RPMI8226 (cell line): ENCODE results near the gene UBL4A.
"Not testable (repeated sequence)": the region's sequence is repeated elsewhere in the genome, so short reads cannot be mapped to it uniquely, and the experiment has no call there.

Experiments used
- DNase-seq: peaks from one replicate; pipeline ENCODE4 v3.0.0-alpha.2; 2015

UBL4A gene

DNA sequence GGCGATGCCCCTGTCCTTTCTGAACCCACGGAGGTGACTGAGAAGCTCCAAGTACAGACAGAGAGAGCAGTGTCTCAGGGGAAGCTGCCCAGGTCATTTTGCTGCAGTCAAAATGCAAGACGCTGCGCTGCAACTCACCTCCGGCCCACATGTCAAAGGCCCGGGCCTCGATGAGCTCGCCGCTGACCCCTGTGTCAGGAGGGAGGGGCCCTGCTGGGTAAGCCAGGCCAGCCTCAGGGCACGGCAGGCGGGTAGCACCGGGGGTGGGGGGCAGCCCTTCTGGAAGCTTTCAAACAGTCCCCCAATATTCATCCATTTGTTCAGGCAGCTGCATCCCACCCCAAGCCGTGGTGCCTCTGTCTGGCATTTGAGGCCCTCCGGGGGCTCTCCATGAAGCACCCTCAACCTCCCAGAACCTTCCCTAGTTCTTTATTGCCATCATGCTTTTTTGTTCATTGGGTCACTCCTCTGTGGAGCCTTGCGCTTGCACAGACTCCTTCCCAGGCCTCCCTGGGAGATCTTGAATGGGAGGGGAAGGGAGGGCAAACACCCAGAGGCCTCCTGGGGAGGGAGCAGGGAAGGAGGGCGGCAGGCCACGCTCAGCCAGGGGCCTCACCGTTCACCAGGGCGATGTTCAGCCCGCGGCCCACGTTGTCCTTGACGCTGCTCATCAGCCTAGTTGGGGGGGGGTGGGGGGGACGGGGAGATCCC, 21.4 kb upstream of the UBL4A start:
- DNase-seq: no peak

DNA sequence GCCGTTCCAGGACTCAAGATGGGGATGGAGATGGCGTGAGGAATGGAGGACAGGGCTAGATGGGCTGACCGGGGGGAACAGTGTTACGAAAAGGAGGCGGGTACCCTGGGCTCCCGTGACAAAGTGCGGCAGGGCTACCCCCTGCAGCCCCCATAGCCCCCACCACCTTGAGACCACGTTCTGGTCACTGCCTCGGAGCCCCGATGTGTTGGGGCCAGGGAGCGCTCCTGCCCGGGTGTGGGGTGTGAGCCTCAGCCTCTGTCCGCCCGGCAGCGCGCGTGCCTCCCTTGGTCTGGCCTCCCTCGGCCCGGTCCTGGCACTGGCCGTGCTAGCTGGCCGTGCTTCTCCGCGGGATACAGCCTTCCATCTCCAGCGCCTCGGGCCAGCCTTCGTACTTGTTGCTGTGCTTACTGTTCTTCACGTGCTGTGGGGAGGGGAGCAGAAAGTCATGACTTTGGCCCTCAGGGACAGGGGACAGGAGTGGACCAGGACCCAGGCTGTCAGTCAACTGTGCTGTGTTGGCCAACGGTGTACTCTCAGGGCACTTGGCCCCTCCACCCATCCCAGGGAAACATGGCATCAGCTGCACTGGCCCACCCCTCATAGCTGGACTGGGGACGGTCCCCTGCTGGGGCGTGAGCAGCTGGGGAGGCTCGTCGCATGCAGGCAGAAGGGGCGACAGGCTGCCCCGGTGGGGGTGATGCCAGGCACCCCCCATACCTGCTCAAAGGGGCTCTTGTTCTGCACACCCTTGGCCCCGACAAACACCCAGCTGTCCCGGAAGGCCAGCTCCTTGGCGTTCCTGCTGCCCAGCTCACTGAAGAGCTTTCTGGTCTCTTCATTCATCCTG, 20.3 kb upstream of the UBL4A start:
- no peak for DNase-seq

DNA sequence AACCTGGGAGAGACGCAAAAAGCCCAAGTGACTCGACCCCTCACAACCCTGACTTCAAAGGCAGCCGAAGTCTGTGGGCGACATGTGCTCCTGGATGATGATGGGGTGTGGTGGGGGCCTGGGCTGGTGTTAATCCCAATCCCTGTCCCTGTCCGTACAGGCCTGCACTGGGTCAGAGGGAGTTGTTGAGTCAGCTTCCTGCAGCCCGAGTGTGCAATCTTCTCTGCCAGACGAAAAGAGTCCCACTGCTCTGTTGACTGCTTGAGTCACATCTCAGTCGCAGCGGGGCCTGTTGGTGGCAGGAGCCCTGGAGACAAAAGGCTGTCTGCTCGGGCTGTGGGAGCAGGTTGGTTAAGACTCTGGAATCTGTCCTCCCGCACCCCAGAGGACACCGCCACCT, 19.3 kb upstream of the UBL4A start:
- DNase-seq: no peak

DNA sequence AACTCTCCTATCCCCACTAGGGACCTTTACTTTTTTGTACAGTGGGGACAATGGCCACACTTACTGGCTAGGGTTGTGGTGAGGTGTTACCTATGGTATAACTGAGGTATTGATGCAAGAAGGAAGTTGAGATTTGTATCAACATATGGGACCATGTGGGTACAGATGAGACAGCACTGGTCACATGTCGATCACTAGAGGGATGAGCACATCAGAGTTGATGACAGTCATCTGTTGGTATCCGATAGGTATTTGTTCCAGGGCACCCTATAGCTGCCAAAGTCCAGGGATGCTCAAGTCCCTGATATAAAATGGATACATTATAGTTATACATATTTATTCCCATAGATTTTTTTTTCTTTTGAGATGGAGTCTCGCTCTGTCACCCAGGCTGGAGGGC, 16.6 kb upstream of the UBL4A start:
- no peak for DNase-seq

DNA sequence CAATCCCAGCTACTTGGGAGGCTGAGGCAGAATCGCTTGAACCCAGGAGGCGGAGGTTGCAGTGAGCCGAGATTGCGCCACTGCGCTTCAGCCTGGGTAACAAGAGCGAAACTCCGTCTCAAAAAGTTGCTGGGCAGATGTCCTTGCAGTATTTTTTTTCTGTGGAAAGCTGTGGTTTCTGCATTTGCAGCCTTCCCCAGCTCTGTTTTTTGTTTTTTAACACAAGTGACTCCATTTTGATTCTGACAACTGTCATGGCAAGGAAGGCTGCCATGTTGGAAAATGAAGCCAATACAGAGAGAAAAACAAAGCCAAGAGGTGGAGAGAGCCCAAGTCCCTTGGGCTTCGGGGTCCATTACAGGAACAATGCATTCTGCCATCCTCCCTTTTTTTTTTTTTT, 15.7 kb upstream of the UBL4A start:
- no peak for DNase-seq

DNA sequence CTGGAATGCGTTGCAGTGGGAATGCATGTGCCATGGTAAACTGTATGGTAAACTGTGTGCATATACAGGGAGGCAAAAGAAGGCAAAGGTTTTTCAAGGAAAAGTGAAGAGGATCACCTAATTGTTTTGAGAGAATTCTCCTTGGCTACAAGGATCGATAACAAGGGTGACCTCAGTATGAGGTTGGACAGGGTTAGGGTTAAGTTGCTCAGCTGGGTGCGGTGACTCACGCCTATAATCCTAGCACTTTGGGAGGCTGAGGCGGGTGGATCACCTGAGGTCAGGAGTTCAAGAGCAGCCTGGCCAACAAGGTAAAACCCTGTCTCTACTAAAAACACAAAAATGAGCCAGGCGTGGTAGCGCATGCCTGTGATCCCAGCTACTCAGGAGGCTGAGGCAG, 15.0 kb upstream of the UBL4A start:
- DNase-seq: not testable (repeated sequence)

DNA sequence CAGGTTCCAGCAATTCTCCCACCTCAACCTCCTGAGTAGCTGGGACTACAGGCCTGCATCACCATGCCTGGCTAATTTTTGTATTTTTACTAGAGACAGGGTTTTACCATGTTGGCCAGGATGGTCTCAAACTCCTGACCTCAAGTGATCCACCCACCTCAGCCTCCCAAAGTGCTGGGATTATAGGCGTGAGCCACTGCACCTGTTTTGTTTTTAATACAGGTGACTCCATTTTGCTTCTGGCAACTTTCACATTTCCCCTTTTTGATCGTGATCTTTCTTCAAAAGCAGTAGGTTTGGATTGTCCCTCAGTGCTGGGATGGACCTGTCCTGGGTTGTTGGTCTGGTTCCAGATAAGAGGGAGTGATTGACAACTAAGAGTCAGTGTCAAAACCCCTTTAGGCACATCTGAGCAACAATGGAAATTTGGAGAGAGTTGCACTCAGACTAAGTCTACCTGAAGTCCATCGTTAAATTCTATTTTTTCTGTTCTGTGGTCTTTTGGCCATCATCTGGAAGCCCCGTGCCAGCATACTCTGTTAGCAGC, 10.2 kb upstream of the UBL4A start:
- peak; percentile 26 for DNase-seq

DNA sequence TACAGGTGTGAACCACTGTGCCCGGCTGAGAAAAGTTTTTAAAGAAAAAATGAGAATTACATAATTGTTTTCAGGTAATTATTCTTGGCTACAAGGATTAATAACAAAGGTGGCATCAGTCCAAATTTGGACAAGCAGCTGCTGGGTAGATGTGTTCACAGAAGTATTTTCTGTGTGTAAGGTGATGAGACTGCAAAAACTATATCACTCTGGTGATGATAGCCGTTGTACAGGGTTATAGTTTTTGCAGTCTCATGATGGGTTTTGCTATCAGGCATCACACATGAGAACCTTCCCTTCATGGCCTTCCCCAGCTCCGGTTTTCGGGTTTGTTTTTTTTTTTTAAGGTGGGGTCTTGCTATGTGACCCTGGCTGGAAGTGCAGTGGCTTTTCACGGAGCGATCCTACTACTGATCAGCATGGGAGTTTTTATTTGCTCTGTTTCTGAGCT, 9.1 kb upstream of the UBL4A start:
- peak; percentile 80 for DNase-seq

DNA sequence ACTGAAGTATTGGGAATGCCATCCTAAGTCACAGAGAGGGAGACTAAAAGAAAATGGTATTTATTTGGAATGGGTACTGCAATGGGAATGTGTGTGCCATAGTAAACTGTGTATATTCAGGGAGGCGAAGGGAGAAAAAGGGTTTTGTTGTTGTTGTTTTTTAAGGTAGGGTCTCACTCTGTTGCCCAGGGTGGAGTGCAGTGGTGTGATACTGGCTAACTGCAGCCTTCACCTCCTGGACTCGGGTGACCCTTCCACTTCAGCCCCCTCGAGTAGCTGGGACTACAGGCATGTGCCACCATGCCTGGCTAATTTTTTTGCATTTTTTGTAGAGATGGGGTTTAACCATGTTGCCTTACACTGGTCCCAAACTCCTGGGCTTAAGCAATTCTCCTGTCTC, 8.3 kb upstream of the UBL4A start:
- DNase-seq: no peak

DNA sequence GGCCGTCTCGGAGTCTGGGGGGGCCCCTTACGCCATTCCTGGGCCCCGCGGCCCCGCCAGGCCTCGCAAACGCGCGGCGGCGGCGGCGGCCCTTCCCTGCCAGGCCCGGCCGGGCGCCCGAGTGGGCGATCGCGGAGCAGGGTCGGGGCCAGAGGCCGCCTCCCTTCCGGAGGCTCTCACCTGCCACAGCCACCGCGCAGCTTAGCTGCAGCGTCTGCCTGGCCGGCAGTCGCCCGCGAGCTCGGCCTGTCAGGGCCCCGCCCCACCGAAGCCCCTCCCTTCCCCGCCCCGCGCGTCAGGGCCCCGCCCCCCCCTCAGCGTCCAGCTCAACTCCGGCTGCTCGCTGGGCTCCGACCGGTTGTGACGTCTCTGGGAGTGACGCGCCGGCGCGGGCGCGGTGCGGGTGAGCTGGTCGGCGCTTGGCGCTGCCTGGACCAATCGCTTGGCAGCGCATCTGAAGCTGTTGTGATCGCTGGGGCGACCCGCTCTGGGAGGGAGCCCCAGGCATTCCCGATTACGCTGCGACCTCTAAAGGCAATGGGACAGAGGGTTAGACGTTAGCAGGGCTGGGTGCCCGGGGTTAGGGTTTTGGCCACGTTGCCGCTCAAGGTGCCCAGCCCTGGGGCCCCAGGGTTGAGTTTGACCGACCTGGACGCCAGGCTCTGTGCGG, 4.1 kb upstream of the UBL4A start, which contains the start of gene SLC10A3:
TSS of gene SLC10A3 (minus strand) at position 216 of the 670 bp plus-strand sequence. CDS start 1,689 bp downstream, outside the sequence.
- peak; percentile 96 for DNase-seq

DNA sequence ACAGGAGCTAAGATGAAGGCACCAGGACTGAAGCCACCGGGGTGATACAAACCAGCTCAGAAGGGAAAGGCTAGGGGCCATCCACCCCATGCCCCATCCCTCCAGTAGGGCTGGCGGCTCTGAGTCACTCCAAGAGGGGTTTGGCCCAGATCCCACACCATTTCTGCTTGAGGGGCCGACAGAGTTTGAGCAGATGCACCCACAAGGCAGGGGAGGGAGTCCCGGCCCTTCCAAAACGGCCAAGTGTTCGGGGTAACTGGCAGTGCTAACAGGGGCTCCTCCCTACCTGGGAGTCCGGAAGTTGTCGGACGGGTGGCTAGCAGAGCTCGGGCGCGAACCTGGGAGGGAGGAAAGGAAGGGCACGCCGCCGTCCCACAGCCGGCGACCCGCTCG, 3.6 kb upstream of the UBL4A start:
- peak; percentile 54 for DNase-seq

DNA sequence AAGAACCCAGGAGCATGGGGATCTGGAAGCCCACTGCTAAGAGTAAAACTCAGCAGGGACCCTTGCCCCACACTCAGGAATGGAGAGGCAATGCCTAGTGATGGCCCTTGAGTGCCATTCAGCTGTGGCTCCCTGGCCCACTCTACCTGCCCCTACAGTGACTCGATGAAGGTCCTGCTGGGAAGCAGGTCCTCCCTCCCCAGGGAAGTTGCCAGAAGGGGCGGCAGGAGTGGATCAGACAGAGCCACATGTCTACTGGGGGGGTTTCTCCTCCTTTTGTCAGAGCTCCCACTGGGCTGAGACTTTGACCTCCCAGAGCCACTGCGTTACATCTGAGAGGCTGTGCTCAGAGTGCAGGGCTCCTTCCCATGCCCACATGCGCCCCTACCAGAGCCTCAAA, 2.8 kb upstream of the UBL4A start:
- no peak for DNase-seq

DNA sequence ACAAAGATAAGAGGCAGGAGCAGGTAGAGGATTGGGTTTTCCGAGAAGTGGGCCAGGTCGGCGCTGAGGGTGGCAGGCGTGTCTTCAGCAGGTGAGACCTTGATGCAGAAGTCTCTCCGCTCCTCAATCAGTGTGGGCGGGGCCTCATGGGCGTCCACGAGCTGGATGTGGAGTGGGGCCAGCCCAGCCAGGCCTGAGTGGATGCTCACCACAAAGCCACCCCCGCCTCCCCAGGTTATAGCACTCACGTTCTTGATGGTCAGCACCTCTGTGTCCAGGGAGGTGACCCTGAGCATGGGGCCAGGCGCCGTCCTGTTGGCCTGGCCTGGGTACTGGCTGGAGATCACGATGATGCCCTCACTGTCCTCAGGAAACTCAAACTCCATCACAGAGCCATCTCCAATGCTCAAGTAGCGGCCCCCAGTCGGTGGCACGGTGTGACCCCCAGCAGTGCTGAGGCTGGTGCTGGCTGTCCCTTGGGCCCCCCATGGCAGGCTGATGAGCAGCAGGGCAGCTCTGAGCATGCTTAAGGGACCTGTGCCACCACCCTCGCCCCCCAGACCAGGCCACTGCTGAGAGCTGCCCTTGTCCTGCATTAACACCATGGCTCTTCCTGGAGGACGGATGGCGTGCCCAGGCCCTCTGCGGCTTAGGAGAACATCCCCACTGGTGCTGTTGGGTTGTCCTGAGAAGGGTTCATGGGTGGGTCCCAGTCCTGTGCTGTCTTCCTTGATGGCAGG, 2.1 kb upstream of the UBL4A start:
- no peak for DNase-seq

DNA sequence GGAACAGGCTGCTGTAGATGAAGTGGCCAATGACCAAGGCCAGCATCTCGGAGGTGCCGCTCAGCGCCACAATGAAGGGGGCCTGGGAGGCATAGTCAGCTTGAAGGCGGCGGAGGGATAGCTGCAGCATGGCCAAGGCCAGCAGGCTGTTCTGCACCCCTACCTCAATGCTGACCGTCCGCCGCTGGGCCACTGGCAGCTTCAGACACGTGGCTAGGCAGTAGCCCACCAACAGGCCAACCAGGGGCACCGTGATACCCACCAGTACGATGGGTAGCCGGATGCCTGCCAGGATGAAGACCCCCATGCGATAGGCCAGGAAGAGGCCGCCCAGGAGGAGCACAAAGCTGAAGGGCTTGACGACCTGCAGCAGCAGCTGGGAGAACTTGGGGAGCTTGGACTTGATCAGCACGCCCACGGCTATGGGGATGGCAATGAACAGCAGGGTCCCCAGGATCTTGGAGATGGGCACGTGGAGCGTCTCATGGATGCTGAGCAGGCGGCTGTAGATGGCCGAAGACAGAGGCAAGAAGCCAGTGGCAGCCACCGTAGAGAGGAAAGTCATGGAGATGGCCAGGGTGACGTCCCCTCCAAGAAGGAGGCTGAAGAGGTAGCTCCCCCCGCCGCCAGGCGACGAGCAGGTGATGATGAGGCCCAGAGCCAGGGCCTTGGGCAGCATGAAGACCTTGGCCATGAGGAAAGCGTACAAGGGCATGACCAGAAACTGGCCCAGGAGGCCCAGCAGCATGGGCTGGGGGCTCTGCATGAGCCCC, 1.3 kb upstream of the UBL4A start:
- no peak for DNase-seq

DNA sequence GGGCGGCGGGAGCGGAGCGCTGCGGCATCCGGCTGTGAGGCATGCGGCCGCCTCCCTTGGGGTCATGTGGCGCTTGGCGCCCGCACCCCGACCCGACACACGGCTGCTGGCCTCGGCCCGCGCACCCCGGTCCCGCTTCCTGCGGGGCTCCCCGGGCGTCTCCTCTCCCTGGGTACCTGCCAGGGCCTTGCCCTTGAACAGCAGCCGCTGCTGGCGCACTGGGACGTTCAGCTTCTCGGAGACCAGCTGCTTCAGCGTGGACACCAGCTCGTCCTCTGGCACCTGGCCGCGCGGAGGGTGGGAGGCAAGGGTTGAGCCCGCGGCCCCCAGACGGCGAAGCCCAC, 391 bp downstream of the UBL4A start:
- DNase-seq: peak; percentile 44

DNA sequence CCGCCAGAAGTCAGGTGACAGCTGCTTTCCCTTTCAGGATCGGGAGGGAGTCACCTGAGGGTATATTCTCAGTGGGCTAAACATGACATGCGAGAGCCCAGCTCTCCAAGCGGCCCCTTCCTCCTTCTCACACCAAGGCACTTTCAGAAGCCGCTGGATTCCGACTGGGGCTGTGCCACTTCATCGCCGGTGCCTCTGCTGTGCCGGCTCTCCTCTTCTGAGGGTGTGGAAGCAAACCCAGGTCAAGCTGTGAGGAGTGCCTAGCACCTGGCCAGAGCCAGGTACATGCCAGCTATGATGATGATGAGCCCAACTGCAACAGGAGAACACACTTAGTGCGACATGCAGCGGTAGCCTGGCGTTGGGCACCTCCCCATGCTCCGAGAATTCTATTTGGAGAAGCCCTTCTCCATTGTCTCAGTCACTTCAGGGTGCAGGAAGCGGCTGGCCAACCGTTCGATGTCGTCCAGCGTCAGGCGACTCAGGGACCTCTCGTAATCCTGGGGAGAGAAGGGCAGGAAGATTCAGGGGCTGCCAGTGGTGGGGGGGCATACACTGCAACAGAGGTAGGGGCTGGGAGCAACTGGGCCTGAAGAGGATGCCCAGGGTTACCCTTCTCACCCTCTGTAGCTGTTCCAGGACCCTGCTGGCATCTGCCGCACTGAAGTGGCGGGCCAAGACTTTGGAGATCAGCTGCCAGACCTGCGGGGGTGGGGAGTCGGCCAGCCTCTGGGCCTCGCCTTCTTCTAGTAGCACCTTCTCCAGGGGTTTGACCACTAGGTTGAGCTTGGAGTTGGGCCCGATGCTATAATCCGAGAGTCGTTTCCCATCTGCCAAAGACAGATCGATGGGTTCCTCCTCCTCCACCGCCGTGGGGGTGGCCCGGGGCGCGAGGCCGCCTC, 1.0 kb downstream of the UBL4A start:
- DNase-seq: no peak

DNA sequence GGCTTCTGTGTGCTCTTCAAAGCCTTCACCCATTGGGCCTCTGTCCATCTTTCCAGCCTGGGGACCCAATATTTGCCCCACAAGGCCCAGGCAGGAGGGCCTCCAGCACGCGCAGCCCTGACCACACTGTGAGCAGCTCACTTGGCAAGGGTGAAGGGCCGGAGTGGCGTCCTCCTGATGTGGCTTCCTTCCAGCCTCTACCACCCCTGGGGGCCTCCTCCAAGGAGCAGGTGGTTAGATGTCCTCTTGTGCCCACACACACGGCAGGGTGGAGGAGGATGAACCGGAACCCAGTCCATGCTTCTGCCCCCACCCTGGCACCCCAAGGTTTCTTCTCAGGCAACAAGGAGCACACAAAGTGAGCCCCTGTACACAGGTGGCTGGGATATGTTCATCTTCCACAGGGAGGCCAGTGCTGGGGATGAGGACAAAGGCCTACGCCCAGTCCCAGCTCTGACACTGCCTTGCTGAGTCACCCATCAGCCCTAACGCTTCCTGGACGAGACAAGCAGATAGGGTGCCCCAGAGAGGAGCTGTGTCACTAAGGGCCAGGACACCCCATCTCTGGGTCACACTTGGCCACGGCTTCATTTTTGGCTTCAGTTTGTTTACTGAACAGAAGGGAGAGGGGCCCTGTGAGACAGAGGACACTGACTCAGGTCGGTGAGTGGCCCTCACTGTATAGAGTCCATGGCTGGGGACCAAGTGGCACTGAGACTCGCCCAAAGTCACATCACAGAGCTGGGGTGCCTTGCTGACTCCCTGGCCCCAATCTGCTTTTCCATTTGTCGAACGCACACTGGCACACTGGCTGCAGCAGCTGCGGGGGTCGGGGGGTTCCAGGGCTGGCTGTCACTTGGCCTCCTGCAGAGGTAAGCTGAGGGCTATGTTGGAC, 1.9 kb downstream of the UBL4A start:
- no peak for DNase-seq

DNA sequence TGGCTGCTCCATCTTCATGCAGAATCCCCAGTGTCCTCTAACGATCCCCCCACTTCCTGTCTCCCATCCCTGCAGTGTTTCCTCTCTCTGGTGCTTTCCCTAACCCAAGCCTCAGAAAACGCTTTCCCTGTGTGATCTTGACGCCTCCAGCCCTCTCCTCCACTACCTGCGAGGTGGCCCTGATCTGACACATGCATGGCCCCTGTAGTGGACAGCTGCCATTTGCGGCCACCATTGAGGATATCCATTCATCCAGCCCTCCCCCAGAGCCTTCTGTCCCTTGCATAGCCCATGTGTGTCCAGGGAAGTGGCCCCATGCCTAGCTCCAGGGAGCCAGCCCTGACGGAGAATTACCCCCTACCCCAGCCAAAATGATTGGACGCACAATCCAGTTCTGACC, 3.1 kb downstream of the UBL4A start:
- no peak for DNase-seq

DNA sequence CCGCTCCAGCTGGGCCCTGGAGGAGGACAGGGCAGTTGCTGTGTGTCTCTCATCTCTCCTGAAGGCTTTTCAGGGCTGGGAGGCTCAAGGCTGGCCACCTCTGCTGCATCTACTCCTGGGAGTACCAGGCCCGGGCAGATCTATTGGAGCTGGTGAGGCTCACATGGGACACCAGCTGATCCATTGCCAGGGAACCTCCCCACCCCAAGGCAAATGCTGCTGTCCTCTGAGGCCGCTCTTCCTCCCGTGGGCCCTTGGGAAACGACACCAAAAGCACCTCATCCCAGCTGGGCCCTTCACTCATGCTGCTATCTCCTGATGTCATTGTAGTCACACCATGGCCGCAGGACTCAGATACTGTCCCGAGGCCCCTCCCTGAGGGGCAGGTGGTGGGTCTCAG, 3.6 kb downstream of the UBL4A start:
- no peak for DNase-seq
